HG03521 (cell line): ENCODE measurements around the gene UGT1A7.
"Not testable (repeated sequence)": the region's sequence is repeated elsewhere in the genome, so short reads cannot be mapped to it uniquely, and the experiment has no call there.

Experiments
- ATAC-seq: cut with Tn5 transposase; IDR thresholded peaks from one replicate; pipeline ENCODE4 v1.9.1; 2021; ENCODE audit warnings: mild to moderate bottlenecking, moderate library complexity; ENCODE audit not compliant: unreplicated experiment

UGT1A7 gene

GRCh38 chr2:233681521-233682099, at the start of gene UGT1A7:
Gene UGT1A7 (plus strand): TSS chr2:233681901. CDS start chr2:233681938, 37 bp downstream.
- no peak for ATAC-seq

GRCh38 chr2:233636306-233636705, 45.4 kb upstream of the UGT1A7 start, which contains the start of gene UGT1A10:
Gene UGT1A10 (plus strand): TSS chr2:233636448. CDS start chr2:233636523, 75 bp downstream.
- not testable (repeated sequence) for ATAC-seq

GRCh38 chr2:233638836-233639235, 42.9 kb upstream of the UGT1A7 start:
- ATAC-seq = no peak

GRCh38 chr2:233639860-233640259, 41.8 kb upstream of the UGT1A7 start:
- ATAC-seq = no peak

- no peak for ATAC-seq
Measured at GRCh38 chr2:233643128-233643527, 38.6 kb upstream of the UGT1A7 start.

GRCh38 chr2:233646033-233646432, 35.7 kb upstream of the UGT1A7 start:
- ATAC-seq = not testable (repeated sequence)

GRCh38 chr2:233650981-233651380, 30.7 kb upstream of the UGT1A7 start:
- no peak for ATAC-seq

- ATAC-seq = no peak
Measured at GRCh38 chr2:233651430-233651829, 30.3 kb upstream of the UGT1A7 start.

- ATAC-seq = no peak
Measured at GRCh38 chr2:233654501-233654900, 27.2 kb upstream of the UGT1A7 start.

- ATAC-seq = no peak
Measured at GRCh38 chr2:233655043-233655442, 26.7 kb upstream of the UGT1A7 start.

- not testable (repeated sequence) for ATAC-seq
Measured at GRCh38 chr2:233655943-233656342, 25.8 kb upstream of the UGT1A7 start.

GRCh38 chr2:233656443-233656842, 25.3 kb upstream of the UGT1A7 start:
- no peak for ATAC-seq

- no peak for ATAC-seq
Measured at GRCh38 chr2:233658610-233659009, 23.1 kb upstream of the UGT1A7 start.

GRCh38 chr2:233663911-233664310, 17.8 kb upstream of the UGT1A7 start:
- ATAC-seq = no peak

GRCh38 chr2:233668605-233669260, 13.0 kb upstream of the UGT1A7 start:
- ATAC-seq = no peak

GRCh38 chr2:233671290-233672161, 10.2 kb upstream of the UGT1A7 start, which contains the start of gene UGT1A9:
Gene UGT1A9 (plus strand): TSS chr2:233671898. CDS start chr2:233671935, 37 bp downstream.
- ATAC-seq = no peak

- no peak for ATAC-seq
Measured at GRCh38 chr2:233672886-233673285, 8.8 kb upstream of the UGT1A7 start.

- no peak for ATAC-seq
Measured at GRCh38 chr2:233673896-233674295, 7.8 kb upstream of the UGT1A7 start.

GRCh38 chr2:233674314-233674713, 7.4 kb upstream of the UGT1A7 start:
- ATAC-seq = no peak

GRCh38 chr2:233674995-233675394, 6.7 kb upstream of the UGT1A7 start:
- no peak for ATAC-seq

GRCh38 chr2:233676046-233676445, 5.7 kb upstream of the UGT1A7 start:
- ATAC-seq = no peak
